Coronary artery (tissue), 2 donors: ENCODE results near the gene RNF2.
"Not testable (repeated sequence)": the region's sequence is repeated elsewhere in the genome, so short reads cannot be mapped to it uniquely, and the experiment has no call there.

Source experiments
- DNase-seq: peaks from one replicate; pipeline ENCODE4 v3.0.0-alpha.2; 2017; ENCODE audit warnings: low spot score
- H3K27ac ChIP-seq, 2 donors: fragments of 200-600 bp; sonication (generic); one replicate each; pipeline ENCODE4 v1.5.1; 2016 to 2019
- H3K4me3 ChIP-seq: fragments of 200-600 bp; sonication (generic); 2 replicates; pipeline ENCODE4 v1.5.1; 2016; ENCODE audit warnings: mild to moderate bottlenecking, moderate library complexity
- TF ChIP-seq, protein P1 (sequence below): fragments of 200-600 bp; sonication (generic); IDR thresholded peaks from one replicate; pipeline ENCODE4 v1.5.1; 2019; ENCODE audit warnings: antibody characterized with exemption

The RNF2 gene

DNA sequence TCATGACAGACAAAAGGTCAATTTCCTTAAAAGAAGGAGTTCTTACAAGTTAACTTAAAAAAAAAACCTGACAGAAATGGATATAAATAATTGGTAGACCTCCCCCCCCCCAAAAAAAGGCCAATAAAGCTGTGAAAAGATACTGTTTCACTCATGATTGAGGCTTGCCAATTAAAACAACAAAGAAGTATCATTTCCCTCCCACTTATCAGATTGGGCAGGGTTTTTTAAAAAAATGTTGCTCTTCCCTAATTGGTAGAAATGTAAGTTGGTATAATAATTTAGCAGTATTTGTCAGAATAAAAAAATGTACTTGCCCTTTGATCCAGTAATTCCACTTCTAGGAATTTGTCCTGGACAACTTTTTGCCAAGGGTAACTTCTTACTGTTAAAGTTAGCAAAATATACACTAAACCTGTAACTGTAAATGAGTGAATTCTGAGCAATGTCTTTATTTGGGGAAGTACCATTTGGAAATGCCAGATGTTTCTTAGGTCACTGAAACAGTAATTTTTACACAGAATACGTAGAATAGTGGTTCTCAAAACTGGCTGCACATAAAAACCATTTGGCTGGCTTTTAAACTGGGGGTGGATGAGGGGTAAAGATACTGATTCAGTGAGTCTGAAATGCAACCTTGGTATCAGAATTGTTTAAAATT is 17.5 kb downstream of the RNF2 start:
- no peak for DNase-seq
- Histone ChIP-seq H3K4me3 (no peak overlapping the region), H3K27ac (no peak overlapping the region)
- TF ChIP-seq, protein P1, sequence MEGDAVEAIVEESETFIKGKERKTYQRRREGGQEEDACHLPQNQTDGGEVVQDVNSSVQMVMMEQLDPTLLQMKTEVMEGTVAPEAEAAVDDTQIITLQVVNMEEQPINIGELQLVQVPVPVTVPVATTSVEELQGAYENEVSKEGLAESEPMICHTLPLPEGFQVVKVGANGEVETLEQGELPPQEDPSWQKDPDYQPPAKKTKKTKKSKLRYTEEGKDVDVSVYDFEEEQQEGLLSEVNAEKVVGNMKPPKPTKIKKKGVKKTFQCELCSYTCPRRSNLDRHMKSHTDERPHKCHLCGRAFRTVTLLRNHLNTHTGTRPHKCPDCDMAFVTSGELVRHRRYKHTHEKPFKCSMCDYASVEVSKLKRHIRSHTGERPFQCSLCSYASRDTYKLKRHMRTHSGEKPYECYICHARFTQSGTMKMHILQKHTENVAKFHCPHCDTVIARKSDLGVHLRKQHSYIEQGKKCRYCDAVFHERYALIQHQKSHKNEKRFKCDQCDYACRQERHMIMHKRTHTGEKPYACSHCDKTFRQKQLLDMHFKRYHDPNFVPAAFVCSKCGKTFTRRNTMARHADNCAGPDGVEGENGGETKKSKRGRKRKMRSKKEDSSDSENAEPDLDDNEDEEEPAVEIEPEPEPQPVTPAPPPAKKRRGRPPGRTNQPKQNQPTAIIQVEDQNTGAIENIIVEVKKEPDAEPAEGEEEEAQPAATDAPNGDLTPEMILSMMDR: no peak

DNA sequence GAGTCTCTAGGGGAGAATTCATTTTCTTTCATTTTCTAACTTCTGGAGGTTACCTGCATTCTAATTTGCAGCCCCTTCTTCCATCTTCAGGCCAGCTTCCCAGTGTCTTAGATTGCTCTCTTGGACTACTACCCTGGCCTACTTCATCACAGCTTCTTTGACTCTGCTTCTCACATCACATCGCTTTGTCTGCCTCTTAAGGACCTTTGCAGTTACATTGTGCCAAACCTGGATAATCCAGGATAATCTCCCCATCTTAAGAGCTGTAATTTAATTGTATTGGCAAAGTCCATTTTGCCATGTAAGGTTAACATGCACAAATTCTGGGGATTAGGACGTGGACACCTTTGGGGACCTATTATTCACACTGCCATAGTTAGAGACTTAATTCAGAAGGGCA is 18.4 kb downstream of the RNF2 start:
- TF ChIP-seq, protein P1: no peak
- Histone ChIP-seq H3K4me3 (no peak overlapping the region), H3K27ac (no peak overlapping the region)
- no peak for DNase-seq

DNA sequence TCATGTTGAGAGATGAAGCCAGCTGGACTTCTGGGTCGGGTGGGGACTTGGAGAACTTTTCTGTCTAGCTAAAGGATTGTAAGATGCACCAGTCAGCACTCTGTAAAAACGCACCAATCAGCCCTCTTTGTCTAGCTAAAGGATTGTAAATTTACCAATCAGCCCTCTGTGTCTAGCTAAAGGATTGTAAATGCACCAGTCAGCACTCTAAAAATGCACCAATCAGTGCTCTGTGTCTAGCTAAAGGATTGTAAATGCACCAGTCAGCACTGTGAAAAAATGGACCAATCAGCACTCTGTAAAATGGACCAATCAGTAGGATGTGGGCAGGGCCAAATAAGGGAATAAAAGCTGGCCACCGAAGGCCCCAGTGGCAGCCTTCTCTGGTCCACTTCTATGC is 19.6 kb downstream of the RNF2 start:
- not testable (repeated sequence) for DNase-seq, H3K4me3 ChIP-seq, H3K27ac ChIP-seq

DNA sequence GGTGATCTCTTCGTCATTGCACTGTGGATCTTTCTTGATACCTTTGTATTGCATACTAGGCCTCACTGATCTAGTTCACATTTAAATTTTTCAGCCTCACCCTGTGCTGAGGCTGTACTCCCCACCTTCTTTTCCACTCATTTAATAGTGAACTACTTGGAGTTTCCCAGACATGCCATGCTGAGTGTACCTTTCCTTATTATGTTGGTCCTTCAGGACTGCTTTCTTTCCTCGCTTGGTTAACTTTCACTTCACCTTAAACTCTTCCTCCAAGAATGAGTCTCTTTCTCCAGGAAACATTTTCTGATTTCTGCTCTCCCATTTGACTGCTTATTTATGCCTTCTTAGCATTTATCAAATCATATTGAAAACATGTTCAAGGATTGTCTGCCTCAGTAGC is 20.8 kb downstream of the RNF2 start:
- no peak for DNase-seq
- TF ChIP-seq, protein P1: no peak

DNA sequence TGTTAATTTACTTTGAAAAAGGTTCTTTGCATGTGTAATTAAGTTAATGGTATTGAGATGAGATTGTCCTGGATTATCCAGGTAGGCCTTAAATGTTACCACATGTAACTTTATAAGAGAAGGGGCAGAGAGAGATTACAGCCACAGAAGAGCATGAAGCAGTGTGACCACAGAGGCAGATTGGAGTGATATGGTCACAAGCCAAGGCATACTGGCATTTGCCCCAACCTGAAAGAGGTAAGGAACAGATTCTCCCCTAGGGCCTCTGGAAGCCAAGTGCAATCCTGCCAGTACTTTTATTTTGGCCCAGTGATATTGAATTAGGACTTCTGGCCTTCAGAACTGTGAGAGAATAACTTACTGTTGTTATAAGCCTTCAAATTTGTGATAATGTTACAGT is 23.0 kb downstream of the RNF2 start:
- no peak overlapping the region for H3K27ac ChIP-seq
- DNase-seq: no peak
- no peak overlapping the region for H3K4me3 ChIP-seq
- TF ChIP-seq, protein P1: no peak

More for the DNA sequence above, 20.8 kb downstream of the RNF2 start:
- Histone ChIP-seq H3K4me3 (no peak overlapping the region), H3K27ac (no peak overlapping the region)

DNA sequence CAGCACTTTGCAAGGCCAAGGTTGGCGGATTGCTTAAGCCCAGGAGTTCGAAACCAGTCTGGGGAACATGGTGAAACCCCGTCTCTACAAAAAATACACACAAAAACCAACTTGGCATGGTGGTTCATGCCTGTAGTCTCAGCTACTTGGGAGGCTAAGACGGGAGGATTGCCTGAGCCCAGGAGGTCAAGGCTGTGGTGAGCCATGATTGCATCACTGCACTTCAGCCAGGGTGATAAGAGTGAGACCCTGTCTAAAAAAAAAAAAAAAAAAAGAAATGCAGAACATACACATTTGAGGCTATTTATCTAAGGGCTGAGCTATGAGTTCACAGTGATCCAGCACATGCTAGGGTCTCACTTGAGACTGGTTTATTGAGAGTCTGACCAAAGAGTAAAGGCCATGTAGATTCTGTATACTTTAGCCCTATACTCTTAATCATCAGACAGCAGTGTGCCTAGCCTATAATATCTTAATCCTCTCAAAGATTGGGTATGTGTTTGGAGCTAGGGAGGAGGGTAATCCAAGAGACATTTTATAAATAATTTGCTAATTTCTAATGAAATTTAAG is 23.9 kb downstream of the RNF2 start:
- H3K4me3 ChIP-seq: no peak overlapping the region
- TF ChIP-seq, protein P1: no peak
- H3K27ac ChIP-seq: no peak overlapping the region
- DNase-seq: no peak

DNA sequence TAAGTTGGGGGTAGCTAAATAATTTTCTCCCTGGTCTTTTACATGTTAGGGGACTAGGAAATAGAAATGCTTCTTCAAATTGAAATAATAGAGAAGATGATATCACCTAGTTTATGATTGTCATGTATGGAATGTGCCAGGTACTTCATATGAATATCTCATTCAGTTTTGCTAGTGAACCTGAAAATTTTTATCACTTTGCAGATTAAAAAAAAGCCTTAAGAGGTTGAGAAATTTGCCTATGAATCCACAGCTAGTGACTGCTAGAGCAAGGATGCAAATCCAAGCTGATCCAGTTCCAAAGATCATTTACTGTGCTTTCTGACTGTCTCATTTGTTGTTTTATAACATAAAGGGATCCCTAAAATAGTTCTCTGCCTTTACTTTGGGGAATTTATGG is 24.7 kb downstream of the RNF2 start:
- Histone ChIP-seq H3K4me3 (no peak overlapping the region), H3K27ac (no peak overlapping the region)
- TF ChIP-seq, protein P1: no peak
- DNase-seq: no peak
